Endothelial cell (in vitro differentiated cells): ENCODE results near the gene NEO1. TPM values are rescaled to one million over a fixed set of nuclear protein-coding genes. Genes with fewer than 3 reads are reported as not detected.
A peak's percentile ranks its signal among the peaks of the same experiment; 100 is the strongest.

Experiments used
- DNase-seq: peaks from one replicate; pipeline ENCODE4 v3.0.0; 2021; ENCODE audit warnings: low spot score
- H3K27ac Mint-ChIP-seq: one replicate; pipeline ENCODE4 v1.8.0; 2021; ENCODE audit warnings: mixed read lengths, inconsistent platforms; ENCODE audit not compliant: unreplicated experiment
- H3K27me3 Mint-ChIP-seq: one replicate; pipeline ENCODE4 v1.8.0; 2021; ENCODE audit warnings: mild to moderate bottlenecking, moderate library complexity, mixed read lengths, inconsistent platforms; ENCODE audit not compliant: unreplicated experiment
- H3K36me3 Mint-ChIP-seq: one replicate; pipeline ENCODE4 v1.8.0; 2021; ENCODE audit warnings: mild to moderate bottlenecking, low read depth, mixed read lengths, inconsistent platforms; ENCODE audit not compliant: unreplicated experiment
- H3K4me1 Mint-ChIP-seq: one replicate; pipeline ENCODE4 v1.8.0; 2021; ENCODE audit warnings: mild to moderate bottlenecking, mixed read lengths, inconsistent platforms; ENCODE audit not compliant: unreplicated experiment
- H3K4me3 Mint-ChIP-seq: one replicate; pipeline ENCODE4 v1.8.0; 2021; ENCODE audit warnings: mild to moderate bottlenecking, mixed read lengths, inconsistent platforms; ENCODE audit not compliant: unreplicated experiment
- H3K9me3 Mint-ChIP-seq: one replicate; pipeline ENCODE4 v1.8.0; 2021; ENCODE audit warnings: mixed read lengths, inconsistent platforms; ENCODE audit not compliant: unreplicated experiment
- CTCF ChIP-seq: fragments of 200-600 bp; sonication (generic); IDR thresholded peaks from one replicate; pipeline ENCODE4 v1.5.0; 2021; ENCODE audit warnings: antibody characterized with exemption; ENCODE audit not compliant: unreplicated experiment
- total RNA-seq: library from RNA; stranded (reverse); fragmentation: NEBNext Ultra II Directional; extraction: Animal tissue kit (Norgen Biotek cat#: 25700); gene quantifications from one replicate; pipeline ENCODE4 v1.2.1, GENCODE V29; 2021; ENCODE audit not compliant: unreplicated experiment

NEO1 gene
- total RNA-seq, 1 donor from 2014 or later = 140 TPM

GRCh38 chr15:73139744-73140553 lies 87.7 kb downstream of the NEO1 start:
- no peak for TF ChIP-seq CTCF
- peaks cover 5% of the 10 kb centered on the region for H3K4me1 Mint-ChIP-seq
- peaks cover 8% of the 10 kb centered on the region for H3K36me3 Mint-ChIP-seq
- H3K9me3 Mint-ChIP-seq = no peaks in the 10 kb centered on the region
- DNase-seq = no peak
- no peak overlapping the region for H3K27ac Mint-ChIP-seq
- H3K27me3 Mint-ChIP-seq = no peaks in the 10 kb centered on the region
- H3K4me3 Mint-ChIP-seq = no peak overlapping the region

- no peaks in the 10 kb centered on the region for H3K27me3 Mint-ChIP-seq
- TF ChIP-seq CTCF = no peak
- peaks cover 4% of the 10 kb centered on the region for H3K4me1 Mint-ChIP-seq
- H3K36me3 Mint-ChIP-seq = peaks cover 8% of the 10 kb centered on the region
- H3K4me3 Mint-ChIP-seq = no peak overlapping the region
- DNase-seq = no peak
- no peak overlapping the region for H3K27ac Mint-ChIP-seq
- H3K9me3 Mint-ChIP-seq = no peaks in the 10 kb centered on the region
Measured at GRCh38 chr15:73141216-73141900, 89.1 kb downstream of the NEO1 start.

- Mint-ChIP-seq H3K27ac (no peak overlapping the region), H3K27me3 (no peaks in the 10 kb centered on the region), H3K9me3 (no peaks in the 10 kb centered on the region), H3K36me3 (peaks cover 5% of the 10 kb centered on the region), H3K4me1 (peaks cover 2% of the 10 kb centered on the region), H3K4me3 (peak overlapping the region; percentile 27)
- no peak for TF ChIP-seq CTCF
- DNase-seq = no peak
Measured at GRCh38 chr15:73142802-73143762, 90.8 kb downstream of the NEO1 start.

DNA sequence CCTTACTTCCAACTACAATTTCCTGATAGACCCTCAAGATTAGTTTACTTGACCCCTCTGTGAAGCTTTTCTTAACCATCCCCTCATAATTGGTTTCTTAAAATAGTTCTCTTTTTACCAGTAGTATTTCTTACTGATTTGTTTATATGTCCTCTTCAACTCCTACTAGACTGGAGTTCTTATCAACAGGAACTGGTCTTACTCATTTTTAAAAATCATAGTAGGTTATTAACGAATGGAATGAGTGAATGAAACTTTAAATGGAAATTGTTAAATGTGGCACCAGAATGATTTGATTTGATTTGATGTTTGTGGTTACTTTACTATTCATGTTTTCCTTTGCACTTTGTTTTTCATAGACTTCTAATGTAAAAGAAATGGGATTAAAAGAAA lies 91.5 kb downstream of the NEO1 start:
- no peaks in the 10 kb centered on the region for H3K9me3 Mint-ChIP-seq
- H3K27me3 Mint-ChIP-seq = no peaks in the 10 kb centered on the region
- no peak for DNase-seq
- no peak for TF ChIP-seq CTCF
- peaks cover 5% of the 10 kb centered on the region for H3K36me3 Mint-ChIP-seq
- peaks cover 2% of the 10 kb centered on the region for H3K4me1 Mint-ChIP-seq
- H3K27ac Mint-ChIP-seq = no peak overlapping the region
- H3K4me3 Mint-ChIP-seq = peak overlapping the region; percentile 27
